Measurements from ENCODE around the gene RERG. TPM values are rescaled to one million over a fixed set of nuclear protein-coding genes. Genes with fewer than 3 reads are reported as not detected.

RERG gene
- total and polyA plus RNA-seq, 2 of the 4 experiments (the other 2 are of a cell fraction) = not detected

DNA sequence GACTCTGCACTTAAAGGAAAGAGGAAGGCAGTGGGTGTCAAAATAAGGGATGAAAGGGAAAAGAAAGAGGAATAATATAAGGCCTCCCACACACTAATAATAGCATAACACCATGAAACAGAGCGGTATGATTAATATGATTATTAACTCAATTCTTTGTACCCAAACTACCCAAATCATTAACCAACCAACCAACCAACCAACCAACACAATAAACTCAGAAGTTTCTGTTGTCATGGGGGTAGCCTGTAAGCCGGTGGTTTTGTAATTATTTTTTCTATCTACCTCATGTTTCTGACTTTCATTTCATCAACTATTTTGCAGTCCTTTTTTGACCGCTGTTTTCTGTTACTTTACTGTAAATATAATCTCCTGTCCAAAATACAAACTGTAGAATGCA, 105.8 kb downstream of the RERG start:
- Histone ChIP-seq H3K4ac (ENCODE audit: low read depth, low read length) (no peak overlapping the region), H4K8ac (ENCODE audit: low read depth in 2 of 2, low read length in 2 of 2) (no peak overlapping the region), H4K5ac (ENCODE audit: low read depth, low read length) (no peak overlapping the region), H2AFZ (replicated peaks; ENCODE audit: low read length, poor library complexity) (no peak overlapping the region), H3K79me1 (ENCODE audit: low read depth in 1 of 2, low read length in 2 of 2) (no peaks in the 10 kb centered on the region), H3K4me3 (ENCODE audit: insufficient read depth, low read depth, low read length) (no peak overlapping the region), H3K9ac (ENCODE audit: low read depth, low read length) (no peak overlapping the region), H3K9me3 (ENCODE audit: control insufficient read depth, insufficient read depth, low read length) (no peaks in the 10 kb centered on the region), H3K36me3 (ENCODE audit: control insufficient read depth, insufficient read depth, low read length) (no peaks in the 10 kb centered on the region), H2AK5ac (ENCODE audit: low read depth, low read length) (no peak overlapping the region), H2BK120ac (ENCODE audit: low read depth, low read length) (no peak overlapping the region), H3K9me1 (ENCODE audit: insufficient read depth, low read length) (no peaks in the 10 kb centered on the region), H3K4me1 (ENCODE audit: control insufficient read depth, insufficient read depth, low read length) (no peaks in the 10 kb centered on the region), H3K14ac (replicated peaks; ENCODE audit: low read depth, low read length) (no peak overlapping the region), H2BK20ac (ENCODE audit: low read depth, low read length) (no peak overlapping the region), H2BK15ac (ENCODE audit: low read depth, low read length) (no peak overlapping the region), H3K56ac (ENCODE audit: extremely low read depth, insufficient read depth, low read length) (no peak overlapping the region), H2BK5ac (ENCODE audit: low read depth, low read length, poor library complexity, severe bottlenecking) (no peak overlapping the region), H3K27ac (ENCODE audit: insufficient read depth, low read length) (no peak overlapping the region), H3K23ac (ENCODE audit: low read depth, low read length) (no peak overlapping the region), H3K4me2 (ENCODE audit: low read depth, low read length) (no peak overlapping the region), H4K20me1 (ENCODE audit: insufficient read depth, low read length) (no peaks in the 10 kb centered on the region), H2AK9ac (replicated peaks; ENCODE audit: low read depth, low read length, poor library complexity) (no peak overlapping the region), H3K18ac (ENCODE audit: low read depth, low read length) (no peak overlapping the region), H4K91ac (ENCODE audit: insufficient read depth, low read depth, low read length) (no peak overlapping the region), H3K27me3 (ENCODE audit: control insufficient read depth, insufficient read depth, low read length) (no peaks in the 10 kb centered on the region)
- DNase-seq (no peak), ATAC-seq (ENCODE audit: low read depth) (no peak)
- intact Hi-C loops (cut with micrococcal nuclease) (no loop called here), in situ Hi-C loops (cut with MboI; ENCODE audit: low sequenced_read_pairs) (no loop called here), dilution Hi-C loops (cut with HindIII; ENCODE audit: low sequenced_read_pairs, unreplicated experiment) (no loop called here)
- no peak for TF ChIP-seq FOS (IDR thresholded peaks at IDR 0.05; ENCODE audit: low read depth, low read length)
- TF ChIP-seq MXI1 (IDR thresholded peaks at IDR 0.05; ENCODE audit: borderline replicate concordance, low read depth, low read length) = no peak
- TF ChIP-seq CHD1 (IDR thresholded peaks at IDR 0.05; ENCODE audit: low read depth, low read length) = no peak
- TF ChIP-seq, protein P1, sequence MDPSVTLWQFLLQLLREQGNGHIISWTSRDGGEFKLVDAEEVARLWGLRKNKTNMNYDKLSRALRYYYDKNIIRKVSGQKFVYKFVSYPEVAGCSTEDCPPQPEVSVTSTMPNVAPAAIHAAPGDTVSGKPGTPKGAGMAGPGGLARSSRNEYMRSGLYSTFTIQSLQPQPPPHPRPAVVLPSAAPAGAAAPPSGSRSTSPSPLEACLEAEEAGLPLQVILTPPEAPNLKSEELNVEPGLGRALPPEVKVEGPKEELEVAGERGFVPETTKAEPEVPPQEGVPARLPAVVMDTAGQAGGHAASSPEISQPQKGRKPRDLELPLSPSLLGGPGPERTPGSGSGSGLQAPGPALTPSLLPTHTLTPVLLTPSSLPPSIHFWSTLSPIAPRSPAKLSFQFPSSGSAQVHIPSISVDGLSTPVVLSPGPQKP (IDR thresholded peaks at IDR 0.05; ENCODE audit: borderline replicate concordance, low read depth, low read length) = no peak
- TF ChIP-seq NFE2L2 (IDR thresholded peaks at IDR 0.05; ENCODE audit: low read depth, low read length) = no peak
- no peak for TF ChIP-seq MAFK (IDR thresholded peaks at IDR 0.05; ENCODE audit: low read depth, low read length)
- no peak for TF ChIP-seq MAZ (IDR thresholded peaks at IDR 0.05; ENCODE audit: borderline replicate concordance, low read depth, low read length)
- no peak for TF ChIP-seq SMC3 (IDR thresholded peaks at IDR 0.05; ENCODE audit: low read depth, low read length)
- no peak for TF ChIP-seq POLR2A (IDR thresholded peaks at IDR 0.05; ENCODE audit: low read depth, low read length)
- no peak for TF ChIP-seq BHLHE40 (IDR thresholded peaks at IDR 0.05; ENCODE audit: low read depth, low read length)
- no peak for TF ChIP-seq RAD21 (IDR thresholded peaks at IDR 0.05; ENCODE audit: low read length)
- TF ChIP-seq, protein P2, sequence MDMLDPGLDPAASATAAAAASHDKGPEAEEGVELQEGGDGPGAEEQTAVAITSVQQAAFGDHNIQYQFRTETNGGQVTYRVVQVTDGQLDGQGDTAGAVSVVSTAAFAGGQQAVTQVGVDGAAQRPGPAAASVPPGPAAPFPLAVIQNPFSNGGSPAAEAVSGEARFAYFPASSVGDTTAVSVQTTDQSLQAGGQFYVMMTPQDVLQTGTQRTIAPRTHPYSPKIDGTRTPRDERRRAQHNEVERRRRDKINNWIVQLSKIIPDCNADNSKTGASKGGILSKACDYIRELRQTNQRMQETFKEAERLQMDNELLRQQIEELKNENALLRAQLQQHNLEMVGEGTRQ (IDR thresholded peaks at IDR 0.05; ENCODE audit: low read depth, low read length) = no peak
- no peak for TF ChIP-seq CEBPB (IDR thresholded peaks at IDR 0.05; ENCODE audit: low read depth, low read length)
- TF ChIP-seq RCOR1 (IDR thresholded peaks at IDR 0.05; ENCODE audit: insufficient replicate concordance, low read length) = no peak
- no peak for TF ChIP-seq RFX5 (IDR thresholded peaks at IDR 0.05; ENCODE audit: low read depth, low read length)
- TF ChIP-seq, protein P3, sequence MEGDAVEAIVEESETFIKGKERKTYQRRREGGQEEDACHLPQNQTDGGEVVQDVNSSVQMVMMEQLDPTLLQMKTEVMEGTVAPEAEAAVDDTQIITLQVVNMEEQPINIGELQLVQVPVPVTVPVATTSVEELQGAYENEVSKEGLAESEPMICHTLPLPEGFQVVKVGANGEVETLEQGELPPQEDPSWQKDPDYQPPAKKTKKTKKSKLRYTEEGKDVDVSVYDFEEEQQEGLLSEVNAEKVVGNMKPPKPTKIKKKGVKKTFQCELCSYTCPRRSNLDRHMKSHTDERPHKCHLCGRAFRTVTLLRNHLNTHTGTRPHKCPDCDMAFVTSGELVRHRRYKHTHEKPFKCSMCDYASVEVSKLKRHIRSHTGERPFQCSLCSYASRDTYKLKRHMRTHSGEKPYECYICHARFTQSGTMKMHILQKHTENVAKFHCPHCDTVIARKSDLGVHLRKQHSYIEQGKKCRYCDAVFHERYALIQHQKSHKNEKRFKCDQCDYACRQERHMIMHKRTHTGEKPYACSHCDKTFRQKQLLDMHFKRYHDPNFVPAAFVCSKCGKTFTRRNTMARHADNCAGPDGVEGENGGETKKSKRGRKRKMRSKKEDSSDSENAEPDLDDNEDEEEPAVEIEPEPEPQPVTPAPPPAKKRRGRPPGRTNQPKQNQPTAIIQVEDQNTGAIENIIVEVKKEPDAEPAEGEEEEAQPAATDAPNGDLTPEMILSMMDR (conservative IDR thresholded peaks at IDR 0.05; ENCODE audit: low read depth, low read length) = no peak
- POLR2A ChIA-PET (ENCODE audit: unreplicated experiment) = no interaction called here
- no CpG with 5 or more reads among the region's 3 CpGs for WGBS, 2 experiments (ENCODE audit: extremely low coverage in 2 of 2, insufficient read length in 1 of 2)
- CTCF ChIA-PET = interaction anchor here (0.5 to 0.9 kb wide), 2 partner anchors 12 to 18 kb away, joined by 3 to 4 read pairs; no protein-coding TSS in a partner anchor
- no TSS peak for BruUV-seq (replicated peaks)

Measured in IMR-90 (cell line).